HG02938 (cell line): Measurements from ENCODE around the gene TMA16.
A peak's percentile ranks its signal among the peaks of the same experiment; 100 is the strongest.

Experiments
- ATAC-seq: cut with Tn5 transposase; IDR thresholded peaks from one replicate; pipeline ENCODE4 v1.9.1; 2021; ENCODE audit warnings: mild to moderate bottlenecking, moderate library complexity; ENCODE audit not compliant: unreplicated experiment

The TMA16 gene

DNA sequence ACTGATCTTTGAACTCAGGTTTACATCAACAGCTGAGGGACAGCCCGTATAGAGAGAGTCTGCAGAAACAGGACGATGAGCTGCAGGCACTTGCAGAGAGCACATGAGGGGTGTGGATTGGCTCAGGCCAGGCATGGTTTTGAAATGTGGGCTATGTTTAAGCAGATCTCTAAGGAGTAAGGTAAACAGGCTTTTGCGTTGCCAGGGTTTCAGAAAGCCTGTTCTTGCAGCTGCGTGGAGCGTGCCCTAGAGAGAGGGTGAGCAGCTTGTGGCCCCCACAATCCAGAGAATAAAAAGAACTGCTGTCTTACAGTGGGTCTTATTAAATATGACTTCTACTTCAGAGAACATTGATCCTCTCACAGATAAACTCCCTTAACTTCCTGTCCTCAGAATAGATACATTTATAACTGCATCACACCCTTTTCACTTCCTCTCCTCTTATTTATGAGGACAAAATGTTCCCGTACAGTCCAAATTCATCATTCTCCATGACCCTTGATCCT lies 64.1 kb downstream of the TMA16 start:
- peak; percentile 70 for ATAC-seq

DNA sequence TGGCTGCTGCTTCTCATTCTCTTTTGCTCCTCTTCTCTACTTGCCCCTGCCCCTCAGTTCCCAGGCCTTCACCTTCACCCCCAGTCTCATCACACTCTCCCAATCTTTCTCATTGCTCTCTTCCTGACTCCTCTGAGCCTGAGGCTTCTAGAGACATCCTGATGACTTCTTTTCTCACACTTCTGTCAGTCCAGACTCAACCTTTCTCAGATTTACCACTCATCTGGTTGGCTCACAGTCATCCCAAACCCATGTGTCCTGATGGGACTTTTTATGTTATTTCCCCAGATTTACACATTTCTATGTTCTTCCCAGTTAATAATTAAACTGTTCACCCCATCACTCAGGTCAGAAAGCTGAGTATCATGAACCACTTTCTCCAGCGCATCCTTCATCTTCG lies 68.0 kb downstream of the TMA16 start:
- no peak for ATAC-seq

DNA sequence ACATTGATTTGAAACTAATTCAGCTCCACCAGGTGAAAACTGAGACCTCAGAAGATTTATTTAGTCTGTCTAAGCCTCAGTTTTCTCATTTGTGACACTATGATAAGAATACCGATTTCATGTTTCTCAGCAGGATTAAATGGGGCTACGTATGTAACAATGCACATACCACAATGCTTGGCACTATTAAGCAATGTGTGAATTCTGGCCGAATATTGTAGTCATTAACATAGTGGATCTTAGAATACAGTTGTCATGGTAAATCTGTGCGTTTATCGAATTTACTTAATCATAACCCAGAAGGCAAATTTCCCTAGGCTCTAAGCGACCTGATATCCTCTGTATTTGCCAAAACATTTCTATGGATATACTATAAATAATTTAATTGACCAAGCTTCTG lies 69.1 kb downstream of the TMA16 start:
- ATAC-seq: no peak

DNA sequence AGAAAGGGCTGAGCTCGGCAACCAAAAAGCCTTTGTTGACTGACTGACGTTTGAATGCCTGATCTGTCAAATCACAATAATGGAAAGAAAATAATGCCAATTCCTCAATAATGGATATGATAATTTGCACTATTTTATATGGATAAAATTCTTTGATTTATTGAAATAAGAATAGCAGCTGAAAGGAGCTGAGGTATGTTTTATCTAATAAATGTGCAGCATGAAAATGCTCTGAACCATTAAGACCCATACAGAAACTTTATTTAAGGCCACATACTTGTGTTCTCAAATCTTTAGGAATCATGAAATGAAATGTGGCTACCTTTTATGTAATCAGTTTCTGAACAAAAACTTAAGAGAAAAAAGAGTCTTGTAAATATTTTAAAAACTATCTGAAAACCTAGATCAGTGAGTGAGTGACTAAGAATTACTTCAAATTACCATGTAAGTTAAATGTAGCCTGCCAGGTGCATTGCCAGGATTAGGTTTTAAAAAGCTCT lies 69.8 kb downstream of the TMA16 start:
- ATAC-seq: no peak

DNA sequence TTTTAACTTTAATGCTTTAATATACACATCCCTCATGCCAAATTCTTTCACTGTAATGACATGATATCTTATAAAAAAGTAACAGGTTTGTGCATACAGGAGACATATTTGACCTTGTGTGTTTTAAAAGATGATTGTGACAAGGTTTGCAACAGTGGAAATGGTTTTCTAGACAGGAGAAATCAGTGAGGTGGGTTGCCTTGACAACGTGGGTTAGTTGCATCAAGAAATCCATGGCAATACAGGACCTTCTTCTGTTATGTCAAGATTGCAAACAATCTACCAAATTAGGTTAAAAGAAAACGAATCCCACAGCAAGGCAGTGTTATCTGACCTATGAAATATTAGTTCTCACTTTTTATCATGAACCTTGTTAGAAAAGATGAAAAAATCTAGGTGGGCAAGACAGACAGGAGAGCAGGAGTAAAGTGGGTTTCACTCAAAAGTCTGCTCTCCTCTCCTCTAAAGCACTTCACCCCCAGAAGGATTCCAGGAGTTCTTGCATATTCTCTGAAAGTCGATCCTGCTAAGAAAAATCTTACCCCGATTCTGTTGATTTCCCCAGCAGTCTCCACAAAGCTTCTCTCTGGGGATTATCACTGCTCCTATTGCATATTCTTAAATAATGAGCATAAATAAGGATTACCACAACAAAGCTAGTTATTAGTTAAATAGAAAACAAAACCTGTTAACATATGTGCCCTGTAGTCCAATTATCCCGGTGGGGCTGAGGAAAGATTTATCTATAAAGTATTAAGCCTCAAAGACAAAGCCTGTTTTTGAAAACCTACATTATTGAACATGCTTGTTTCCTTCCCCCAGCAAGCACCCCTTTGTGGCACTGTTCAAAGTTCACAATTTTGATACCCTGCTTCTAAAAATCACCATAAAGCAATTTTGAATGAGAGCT lies 71.0 kb downstream of the TMA16 start:
- ATAC-seq: no peak

DNA sequence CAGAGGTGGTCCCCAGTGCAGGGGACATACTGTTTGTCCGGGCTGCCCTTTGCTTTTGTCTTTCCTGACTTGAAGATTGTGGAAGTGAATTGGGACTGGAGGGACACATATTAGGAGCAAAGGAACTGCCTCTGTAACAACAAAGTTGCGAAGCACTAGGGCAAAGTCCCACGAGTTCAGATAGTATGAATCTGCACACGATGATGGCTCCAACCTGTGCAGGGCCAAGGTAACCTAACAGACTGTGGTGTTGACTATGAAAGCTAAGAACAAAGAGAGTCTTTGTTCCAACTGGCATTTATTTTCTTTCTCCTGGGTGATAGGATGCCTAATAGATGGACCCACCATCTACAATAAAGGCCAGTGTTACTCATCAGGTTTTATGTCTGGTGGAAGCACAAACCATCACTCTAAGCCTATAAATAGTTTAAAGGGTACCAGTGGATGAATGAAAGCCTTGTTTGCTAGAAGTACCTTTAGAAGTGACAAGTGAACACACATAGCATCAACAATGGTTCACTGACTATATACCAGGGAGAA lies 71.8 kb downstream of the TMA16 start:
- no peak for ATAC-seq

DNA sequence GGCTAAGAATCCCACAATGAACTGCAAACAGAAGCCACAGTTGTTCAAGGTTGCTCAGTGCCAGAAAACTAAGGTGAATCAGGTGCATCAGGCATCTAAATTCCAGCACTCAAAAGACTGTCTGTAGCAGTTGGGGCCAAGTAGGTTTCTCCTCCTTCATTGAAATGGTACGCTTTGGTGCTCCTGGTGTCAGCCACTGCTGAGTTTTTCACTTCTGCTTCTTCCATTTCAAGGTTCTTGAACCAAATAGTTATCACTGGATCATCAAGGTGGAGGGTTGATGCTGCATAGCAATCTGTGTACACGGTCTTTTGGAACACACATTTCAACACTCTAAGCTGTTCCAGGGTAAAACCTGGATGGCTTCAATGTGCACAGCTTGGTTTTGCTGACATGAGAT lies 74.4 kb downstream of the TMA16 start:
- peak; percentile 91 for ATAC-seq
